ENCODE results near the gene HOGA1. TPM values are rescaled to one million over a fixed set of nuclear protein-coding genes. Genes with fewer than 3 reads are reported as not detected.

HOGA1 gene
- total RNA-seq, 1 donor, result 1.4 TPM

DNA sequence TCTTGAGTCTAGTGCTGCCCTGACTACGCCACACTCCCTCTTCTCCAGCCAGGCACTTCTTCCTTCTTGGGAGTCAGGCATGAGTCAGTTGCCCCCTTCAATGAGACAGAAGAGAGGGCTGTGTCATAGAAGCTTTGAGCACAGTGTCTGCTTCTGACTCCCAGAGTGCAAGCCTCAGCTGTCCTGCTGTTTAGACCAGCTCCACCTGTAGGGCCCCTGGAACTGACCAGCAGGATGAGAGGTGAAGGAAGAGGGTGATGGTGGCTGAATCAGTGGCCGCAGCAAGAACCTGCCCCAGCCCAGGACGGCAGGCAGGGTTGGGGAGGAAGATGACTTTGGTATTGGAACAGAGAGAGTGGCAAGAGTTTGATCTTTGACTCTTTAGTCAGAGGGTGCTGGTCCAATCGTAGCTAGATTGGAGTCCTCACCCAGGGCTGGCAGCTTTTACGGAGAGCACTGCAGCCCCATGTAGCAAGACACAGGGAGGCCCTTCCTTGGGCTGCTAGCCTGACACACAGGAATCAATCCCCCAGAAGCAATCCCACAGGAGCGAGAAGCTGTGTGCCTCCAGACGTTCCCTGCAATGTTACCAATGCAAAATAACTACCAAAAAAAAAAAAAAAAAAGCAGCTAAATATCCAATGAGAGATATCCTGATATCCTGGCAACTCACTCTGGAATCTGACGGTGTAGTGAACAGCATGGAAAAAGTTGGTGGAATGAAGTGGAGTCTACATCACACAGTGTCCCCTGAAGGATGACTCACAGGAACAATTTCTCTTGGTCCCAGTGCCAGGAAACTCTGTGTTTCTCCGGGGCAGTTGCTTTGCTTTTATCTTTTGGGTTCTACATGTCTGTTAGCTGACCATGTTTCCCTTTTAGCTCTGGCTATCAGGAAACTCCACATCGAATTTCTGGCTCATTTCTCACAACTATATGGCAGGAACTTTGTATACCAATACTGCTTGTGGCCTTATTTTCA, 12.2 kb downstream of the HOGA1 start:
- H3K4me3 ChIP-seq (ENCODE audit: insufficient read depth, low read length), result peak overlapping the region; percentile 3
- H3K4me1 ChIP-seq (ENCODE audit: insufficient read depth, low read length), result peaks cover 30% of the 10 kb centered on the region
- peak overlapping the region; percentile 53 for H2AFZ ChIP-seq (ENCODE audit: low read length)
- H3K9me3 ChIP-seq (ENCODE audit: low read depth, low read length), result no peaks in the 10 kb centered on the region
- H3K27ac ChIP-seq (ENCODE audit: low read depth, low read length), result peak overlapping the region; percentile 94
- no peaks in the 10 kb centered on the region for H3K36me3 ChIP-seq (ENCODE audit: insufficient read depth, low read length)
- H3K79me2 ChIP-seq (ENCODE audit: insufficient read depth, low read length), result no peaks in the 10 kb centered on the region
- peak overlapping the region; percentile 71 for H3K4me2 ChIP-seq (ENCODE audit: insufficient read depth, low read length)
- no peaks in the 10 kb centered on the region for H3K27me3 ChIP-seq (ENCODE audit: insufficient read depth, low read length)
- DNase-seq (ENCODE audit: insufficient read length, low spot score, missing footprints), result peak; percentile 89
- H4K20me1 ChIP-seq (ENCODE audit: insufficient read depth, low read length), result peaks cover 3% of the 10 kb centered on the region
- TF ChIP-seq, protein P1, sequence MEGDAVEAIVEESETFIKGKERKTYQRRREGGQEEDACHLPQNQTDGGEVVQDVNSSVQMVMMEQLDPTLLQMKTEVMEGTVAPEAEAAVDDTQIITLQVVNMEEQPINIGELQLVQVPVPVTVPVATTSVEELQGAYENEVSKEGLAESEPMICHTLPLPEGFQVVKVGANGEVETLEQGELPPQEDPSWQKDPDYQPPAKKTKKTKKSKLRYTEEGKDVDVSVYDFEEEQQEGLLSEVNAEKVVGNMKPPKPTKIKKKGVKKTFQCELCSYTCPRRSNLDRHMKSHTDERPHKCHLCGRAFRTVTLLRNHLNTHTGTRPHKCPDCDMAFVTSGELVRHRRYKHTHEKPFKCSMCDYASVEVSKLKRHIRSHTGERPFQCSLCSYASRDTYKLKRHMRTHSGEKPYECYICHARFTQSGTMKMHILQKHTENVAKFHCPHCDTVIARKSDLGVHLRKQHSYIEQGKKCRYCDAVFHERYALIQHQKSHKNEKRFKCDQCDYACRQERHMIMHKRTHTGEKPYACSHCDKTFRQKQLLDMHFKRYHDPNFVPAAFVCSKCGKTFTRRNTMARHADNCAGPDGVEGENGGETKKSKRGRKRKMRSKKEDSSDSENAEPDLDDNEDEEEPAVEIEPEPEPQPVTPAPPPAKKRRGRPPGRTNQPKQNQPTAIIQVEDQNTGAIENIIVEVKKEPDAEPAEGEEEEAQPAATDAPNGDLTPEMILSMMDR (IDR thresholded peaks at IDR 0.05; ENCODE audit: extremely low read depth, low read depth, low read length), result no peak

DNA sequence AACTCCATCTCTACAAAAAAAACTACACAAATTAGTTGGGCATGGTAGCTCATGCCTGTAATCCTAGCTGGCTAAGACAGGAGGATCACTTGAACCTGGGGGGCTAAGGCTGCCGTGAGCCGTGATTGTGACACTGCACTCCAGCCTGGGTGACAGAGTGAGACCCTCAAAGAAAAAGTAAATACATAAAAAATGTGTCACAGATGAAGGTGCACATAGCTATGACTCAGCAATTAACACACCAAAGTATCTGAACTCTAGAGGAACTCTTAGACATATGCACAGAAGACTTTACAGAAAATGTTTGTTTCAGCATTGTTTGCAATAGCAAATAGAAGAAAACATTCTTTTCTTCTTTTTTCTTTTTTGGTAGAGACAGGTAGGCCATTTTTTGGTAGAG, 13.6 kb downstream of the HOGA1 start:
- Histone ChIP-seq H3K4me3 (ENCODE audit: insufficient read depth, low read length) (no peak overlapping the region), H3K4me2 (ENCODE audit: insufficient read depth, low read length) (no peak overlapping the region), H3K4me1 (ENCODE audit: insufficient read depth, low read length) (peaks cover 30% of the 10 kb centered on the region), H3K27ac (ENCODE audit: low read depth, low read length) (peak overlapping the region; percentile 94), H2AFZ (ENCODE audit: low read length) (no peak overlapping the region), H3K9me3 (ENCODE audit: low read depth, low read length) (no peaks in the 10 kb centered on the region), H3K36me3 (ENCODE audit: insufficient read depth, low read length) (no peaks in the 10 kb centered on the region), H3K27me3 (ENCODE audit: insufficient read depth, low read length) (no peaks in the 10 kb centered on the region), H3K79me2 (ENCODE audit: insufficient read depth, low read length) (no peaks in the 10 kb centered on the region), H4K20me1 (ENCODE audit: insufficient read depth, low read length) (peaks cover 3% of the 10 kb centered on the region)
- DNase-seq (ENCODE audit: insufficient read length, low spot score, missing footprints), result no peak
- TF ChIP-seq, protein P1 (IDR thresholded peaks at IDR 0.05; ENCODE audit: extremely low read depth, low read depth, low read length), result no peak

DNA sequence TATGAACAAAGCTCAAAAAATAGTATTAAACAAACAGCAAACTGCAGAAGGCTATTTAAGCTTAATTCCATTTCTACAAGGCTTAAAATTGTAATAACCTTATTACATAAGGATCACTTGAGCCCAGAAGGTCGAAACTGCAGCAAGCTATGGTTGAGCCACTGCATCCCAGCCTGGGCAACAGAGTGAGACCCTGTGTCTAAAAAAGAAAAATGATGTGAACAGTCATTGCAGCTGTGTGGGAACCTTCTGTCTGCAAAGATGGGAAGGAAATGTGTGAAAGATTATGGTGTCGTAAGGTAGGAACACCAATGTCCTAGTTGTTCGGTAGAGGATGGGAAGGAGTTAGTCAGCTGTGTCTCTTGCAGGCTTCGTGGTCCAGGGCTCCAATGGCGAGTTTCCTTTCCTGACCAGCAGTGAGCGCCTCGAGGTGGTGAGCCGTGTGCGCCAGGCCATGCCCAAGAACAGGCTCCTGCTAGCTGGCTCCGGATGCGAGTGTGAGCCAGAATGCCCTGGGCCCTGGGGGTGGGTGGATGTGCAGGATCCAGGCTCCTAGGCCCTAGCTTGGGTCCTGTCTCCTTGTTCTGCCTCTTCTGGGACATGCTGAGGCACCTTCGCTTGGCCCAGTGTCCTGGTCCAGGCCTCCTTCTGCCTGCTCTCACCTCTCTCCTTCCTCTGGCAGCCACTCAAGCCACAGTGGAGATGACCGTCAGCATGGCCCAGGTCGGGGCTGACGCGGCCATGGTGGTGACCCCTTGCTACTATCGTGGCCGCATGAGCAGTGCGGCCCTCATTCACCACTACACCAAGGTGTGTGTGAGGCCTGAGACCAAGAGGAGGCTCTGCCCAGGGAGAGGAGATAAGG, 14.4 kb downstream of the HOGA1 start:
- Histone ChIP-seq H3K27me3 (ENCODE audit: insufficient read depth, low read length) (no peaks in the 10 kb centered on the region), H3K9me3 (ENCODE audit: low read depth, low read length) (no peaks in the 10 kb centered on the region), H3K4me3 (ENCODE audit: insufficient read depth, low read length) (no peak overlapping the region), H3K36me3 (ENCODE audit: insufficient read depth, low read length) (no peaks in the 10 kb centered on the region), H3K4me1 (ENCODE audit: insufficient read depth, low read length) (peaks cover 26% of the 10 kb centered on the region), H2AFZ (ENCODE audit: low read length) (no peak overlapping the region), H3K4me2 (ENCODE audit: insufficient read depth, low read length) (no peak overlapping the region), H3K79me2 (ENCODE audit: insufficient read depth, low read length) (no peaks in the 10 kb centered on the region), H3K27ac (ENCODE audit: low read depth, low read length) (no peak overlapping the region), H4K20me1 (ENCODE audit: insufficient read depth, low read length) (peaks cover 3% of the 10 kb centered on the region)
- no peak for DNase-seq (ENCODE audit: insufficient read length, low spot score, missing footprints)
- TF ChIP-seq, protein P1 (IDR thresholded peaks at IDR 0.05; ENCODE audit: extremely low read depth, low read depth, low read length), result no peak

Measured in osteoblast (primary cell).